ENCODE data around the gene NALF2. TPM values are rescaled to one million over a fixed set of nuclear protein-coding genes. Genes with fewer than 3 reads are reported as not detected.

Gene NALF2
- total and polyA plus RNA-seq, 2 donors (not counting 1 experiment from before 2014, with no cell fraction given): not detected

DNA sequence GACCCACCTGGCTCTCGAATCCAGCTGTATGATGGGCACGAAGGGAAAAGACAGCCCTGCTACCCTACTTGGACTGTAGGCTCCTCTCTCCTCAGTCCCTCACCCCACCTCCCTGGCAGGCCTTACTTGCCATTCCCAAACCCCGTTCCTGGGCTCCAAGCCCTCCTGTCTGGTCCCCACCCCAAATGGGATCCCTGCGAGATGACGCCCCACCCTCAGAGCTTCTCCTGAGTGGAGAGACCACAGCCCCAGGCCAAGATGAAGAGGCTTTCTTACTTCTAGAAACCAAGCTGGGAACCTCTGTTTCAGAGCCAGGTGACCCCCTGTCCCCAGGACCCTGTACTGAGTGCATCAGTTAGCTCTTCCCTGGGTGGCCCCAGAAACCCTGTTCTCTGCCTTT, 4.5 kb downstream of the NALF2 start:
- no peak overlapping the region for H3K27ac Mint-ChIP-seq

DNA sequence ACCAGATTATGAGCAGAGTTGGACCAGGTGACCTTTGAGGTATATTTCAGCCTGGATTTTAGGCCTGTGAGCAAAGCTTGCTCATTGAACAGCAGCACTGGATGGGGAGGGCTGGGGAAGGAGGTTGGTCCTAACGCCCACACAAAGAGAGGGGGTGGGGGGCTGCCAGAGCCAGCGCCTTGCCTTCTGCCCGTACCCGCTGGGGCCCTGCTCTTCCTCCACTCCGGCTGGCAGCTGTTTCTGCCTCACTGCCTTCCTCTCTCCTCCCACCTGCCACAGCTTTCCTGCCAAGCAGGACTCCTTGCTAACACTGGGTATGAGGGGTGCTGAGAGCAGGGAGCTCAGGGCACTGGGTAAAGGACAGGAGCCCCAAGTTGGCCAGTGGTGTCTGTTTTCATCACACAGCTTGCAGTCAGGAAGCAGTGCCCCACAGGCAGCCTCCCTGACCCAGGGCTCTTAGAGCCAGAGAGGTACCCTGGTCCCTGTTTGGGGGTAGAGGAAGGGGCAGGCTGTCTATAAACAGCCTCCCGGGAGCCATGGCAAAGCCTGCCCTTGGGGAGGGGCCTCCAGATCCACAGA, 6.1 kb downstream of the NALF2 start:
- Histone ChIP-seq H3K27ac (ENCODE audit: low read length in 2 of 2) (no peak overlapping the region), H3K27me3 (replicated peaks in 1 of 4; ENCODE audit: control extremely low read depth in 1 of 4, control insufficient read depth in 3 of 4, insufficient read depth in 4 of 4, low read length in 3 of 4) (peaks cover 0 to 9% (median 0%) of the 10 kb centered on the region in 4 experiments), H3K4me3 (ENCODE audit: control extremely low read depth in 1 of 5, extremely low read depth in 1 of 5, insufficient read depth in 1 of 5, low read depth in 2 of 5, low read length in 4 of 5) (no peak overlapping the region), H3K4me2 (replicated peaks; ENCODE audit: low read depth, low read length, poor library complexity, severe bottlenecking) (no peak overlapping the region), H2AFZ (ENCODE audit: insufficient read depth, low read depth, low read length, poor library complexity, severe bottlenecking) (no peak overlapping the region), H3K9ac (ENCODE audit: low read length) (no peak overlapping the region), H3K36me3 (replicated peaks in 1 of 2; ENCODE audit: control extremely low read depth in 1 of 2, control insufficient read depth in 1 of 2, extremely low read depth in 1 of 2, insufficient read depth in 2 of 2, low read length in 1 of 2) (no peaks in the 10 kb centered on the region), H3K79me2 (ENCODE audit: control insufficient read depth, insufficient read depth, low read length) (no peaks in the 10 kb centered on the region), H3K9me3 (ENCODE audit: control extremely low read depth in 1 of 3, control insufficient read depth in 2 of 3, insufficient read depth in 1 of 3, low read length in 2 of 3) (no peaks in the 10 kb centered on the region), H4K20me1 (ENCODE audit: control insufficient read depth, insufficient read depth, low read length, poor library complexity, severe bottlenecking) (no peaks in the 10 kb centered on the region), H3K4me1 (ENCODE audit: control insufficient read depth in 2 of 2, insufficient read depth in 2 of 2, low read length in 2 of 2) (no peaks in the 10 kb centered on the region)
- ATAC-seq (ENCODE audit: low read depth) (no peak), DNase-seq (no peak)
- H3K9me3 Mint-ChIP-seq (ENCODE audit: insufficient read depth): no peaks in the 10 kb centered on the region
- intact Hi-C loops (cut with micrococcal nuclease): no loop called here
- no peak overlapping the region for H3K4me3 Mint-ChIP-seq
- WGBS (ENCODE audit: insufficient coverage): no CpG with 5 or more reads among the region's 6 CpGs
- ChIA-PET POLR2A (no interaction called here), CTCF (no interaction called here)
- TF ChIP-seq EZH2 (IDR thresholded peaks at IDR 0.05; ENCODE audit: borderline replicate concordance, insufficient read depth, low read depth, low read length, poor library complexity, severe bottlenecking) (no peak), CTCF (IDR thresholded peaks at IDR 0.05) (no peak)
- H3K27ac Mint-ChIP-seq: no peak overlapping the region
- peaks cover 15% of the 10 kb centered on the region for H3K27me3 Mint-ChIP-seq
- H3K4me1 Mint-ChIP-seq: peaks cover 3% of the 10 kb centered on the region

More for the DNA sequence above, 4.5 kb downstream of the NALF2 start:
- Mint-ChIP-seq H3K4me3 (no peak overlapping the region), H3K27me3 (peaks cover 15% of the 10 kb centered on the region), H3K9me3 (ENCODE audit: insufficient read depth) (no peaks in the 10 kb centered on the region), H3K4me1 (peaks cover 4% of the 10 kb centered on the region)
- no peaks in the 10 kb centered on the region for H3K9me3 ChIP-seq (ENCODE audit: control extremely low read depth in 1 of 3, control insufficient read depth in 2 of 3, insufficient read depth in 1 of 3, low read length in 2 of 3)
- H3K27me3 ChIP-seq (replicated peaks in 1 of 4; ENCODE audit: control extremely low read depth in 1 of 4, control insufficient read depth in 3 of 4, insufficient read depth in 4 of 4, low read length in 3 of 4): peaks cover 0 to 9% (median 0%) of the 10 kb centered on the region in 4 experiments
- POLR2A ChIA-PET: no interaction called here
- no peaks in the 10 kb centered on the region for H3K36me3 ChIP-seq (replicated peaks in 1 of 2; ENCODE audit: control extremely low read depth in 1 of 2, control insufficient read depth in 1 of 2, extremely low read depth in 1 of 2, insufficient read depth in 2 of 2, low read length in 1 of 2)
- no peak overlapping the region for H3K9ac ChIP-seq (ENCODE audit: low read length)
- no peaks in the 10 kb centered on the region for H3K79me2 ChIP-seq (ENCODE audit: control insufficient read depth, insufficient read depth, low read length)
- DNase-seq: no peak
- no peaks in the 10 kb centered on the region for H3K4me1 ChIP-seq (ENCODE audit: control insufficient read depth in 2 of 2, insufficient read depth in 2 of 2, low read length in 2 of 2)
- H4K20me1 ChIP-seq (ENCODE audit: control insufficient read depth, insufficient read depth, low read length, poor library complexity, severe bottlenecking): no peaks in the 10 kb centered on the region
- CTCF ChIA-PET: no interaction called here
- TF ChIP-seq EZH2 (IDR thresholded peaks at IDR 0.05; ENCODE audit: borderline replicate concordance, insufficient read depth, low read depth, low read length, poor library complexity, severe bottlenecking) (no peak), CTCF (IDR thresholded peaks at IDR 0.05) (no peak)
- no peak overlapping the region for H3K27ac ChIP-seq (ENCODE audit: low read length in 2 of 2)
- no peak overlapping the region for H3K4me2 ChIP-seq (replicated peaks; ENCODE audit: low read depth, low read length, poor library complexity, severe bottlenecking)
- H3K4me3 ChIP-seq (ENCODE audit: control extremely low read depth in 1 of 5, extremely low read depth in 1 of 5, insufficient read depth in 1 of 5, low read depth in 2 of 5, low read length in 4 of 5): no peak overlapping the region
- no peak for ATAC-seq (ENCODE audit: low read depth)
- intact Hi-C loops (cut with micrococcal nuclease): no loop called here
- H2AFZ ChIP-seq (ENCODE audit: insufficient read depth, low read depth, low read length, poor library complexity, severe bottlenecking): no peak overlapping the region
- 68% methylated on average over 4 of the region's 5 CpGs for WGBS (ENCODE audit: insufficient coverage)
